Esophagus squamous epithelium (tissue), 4 donors: Measurements from ENCODE around the gene FCHSD2.

ENCODE experiments used
- POLR2A ChIP-seq, 4 donors: fragments of 450-650 bp; IDR thresholded peaks; one replicate each; pipeline ENCODE4 v1.6.1; 2017; ENCODE audit warnings: antibody characterized with exemption in 4 of 4, mild to moderate bottlenecking in 4 of 4, moderate library complexity in 3 of 4
- TF ChIP-seq, protein P1 (sequence below), 6 experiments: fragments of 450-650 bp in 4 of 6; fragments of 200-600 bp in 2 of 6; sonication (generic) in 2 of 6; IDR thresholded peaks; one replicate each; pipeline ENCODE4 v1.5.1; 2016 to 2019; ENCODE audit warnings: antibody characterized with exemption in 6 of 6, mild to moderate bottlenecking in 4 of 6, moderate library complexity in 4 of 6

DNA sequence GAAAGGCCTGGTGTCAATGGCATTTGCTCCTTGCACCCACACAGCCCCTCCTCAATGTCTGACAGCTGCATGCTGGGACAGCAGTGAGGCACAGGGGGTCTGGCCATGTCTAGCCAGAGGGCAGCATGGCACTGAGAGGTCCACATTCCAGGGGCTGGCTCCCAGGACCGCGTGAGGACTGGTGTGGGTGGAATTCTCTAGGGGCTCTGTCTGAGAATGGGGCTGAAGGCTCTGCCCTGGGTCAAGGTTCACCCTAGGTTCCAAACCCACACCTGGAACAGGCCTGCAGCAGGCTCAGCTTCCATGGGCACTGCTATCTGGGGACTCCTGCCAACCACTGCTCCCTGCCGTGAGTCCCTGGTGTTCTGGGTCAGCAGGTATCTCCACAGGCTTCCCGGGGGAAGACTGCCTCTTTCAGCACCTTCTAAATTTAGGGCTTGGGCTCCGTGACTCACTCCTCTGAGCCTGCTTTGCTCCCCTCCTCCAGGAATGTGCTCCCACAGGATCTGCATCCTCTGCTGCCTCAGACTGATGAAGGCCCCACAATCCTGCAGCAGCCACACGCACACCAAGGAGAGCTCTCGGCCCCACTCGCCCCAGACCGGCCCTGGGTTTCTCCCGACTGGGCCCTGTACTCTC lies 352.5 kb downstream of the FCHSD2 start:
- TF ChIP-seq, protein P1, sequence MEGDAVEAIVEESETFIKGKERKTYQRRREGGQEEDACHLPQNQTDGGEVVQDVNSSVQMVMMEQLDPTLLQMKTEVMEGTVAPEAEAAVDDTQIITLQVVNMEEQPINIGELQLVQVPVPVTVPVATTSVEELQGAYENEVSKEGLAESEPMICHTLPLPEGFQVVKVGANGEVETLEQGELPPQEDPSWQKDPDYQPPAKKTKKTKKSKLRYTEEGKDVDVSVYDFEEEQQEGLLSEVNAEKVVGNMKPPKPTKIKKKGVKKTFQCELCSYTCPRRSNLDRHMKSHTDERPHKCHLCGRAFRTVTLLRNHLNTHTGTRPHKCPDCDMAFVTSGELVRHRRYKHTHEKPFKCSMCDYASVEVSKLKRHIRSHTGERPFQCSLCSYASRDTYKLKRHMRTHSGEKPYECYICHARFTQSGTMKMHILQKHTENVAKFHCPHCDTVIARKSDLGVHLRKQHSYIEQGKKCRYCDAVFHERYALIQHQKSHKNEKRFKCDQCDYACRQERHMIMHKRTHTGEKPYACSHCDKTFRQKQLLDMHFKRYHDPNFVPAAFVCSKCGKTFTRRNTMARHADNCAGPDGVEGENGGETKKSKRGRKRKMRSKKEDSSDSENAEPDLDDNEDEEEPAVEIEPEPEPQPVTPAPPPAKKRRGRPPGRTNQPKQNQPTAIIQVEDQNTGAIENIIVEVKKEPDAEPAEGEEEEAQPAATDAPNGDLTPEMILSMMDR (IDR thresholded peaks at IDR 0.05) = no peak
- no peak for TF ChIP-seq POLR2A (IDR thresholded peaks at IDR 0.05)
